Forelimb muscle (tissue), 1 donor: Measurements from ENCODE around the gene KCNE2. TPM values are rescaled to one million over a fixed set of nuclear protein-coding genes. Genes with fewer than 3 reads are reported as not detected.

ENCODE experiments used
- DNase-seq: peaks from one replicate; pipeline ENCODE4 v3.0.0-alpha.2; 2013; ENCODE audit warnings: low read depth
- polyA plus RNA-seq: library from polyadenylated mRNA; unstranded; fragments of 120-200 nt; gene quantifications from one replicate; pipeline ENCODE4 v1.2.1, GENCODE V29; 2013; ENCODE audit not compliant: insufficient read length

The KCNE2 gene
- polyA plus RNA-seq = 0.47 TPM

- no peak for DNase-seq
These were observed at the start of gene KCNE2 for GRCh38 chr21:34363733-34364132. TSS of gene KCNE2 (plus strand) at chr21:34364006. CDS start at chr21:34370479, 6,473 bp downstream.

- DNase-seq = no peak
These were observed 44.2 kb upstream of the KCNE2 start for GRCh38 chr21:34319585-34319984.

- DNase-seq = no peak
These were observed 43.8 kb upstream of the KCNE2 start for GRCh38 chr21:34320011-34320410.

GRCh38 chr21:34330055-34330454 lies 33.8 kb upstream of the KCNE2 start:
- DNase-seq = no peak

GRCh38 chr21:34331726-34332125 lies 32.1 kb upstream of the KCNE2 start:
- no peak for DNase-seq

GRCh38 chr21:34332347-34332746 lies 31.5 kb upstream of the KCNE2 start:
- DNase-seq = no peak

- DNase-seq = no peak
These were observed 30.6 kb upstream of the KCNE2 start for GRCh38 chr21:34333121-34333739.

GRCh38 chr21:34335316-34335715 lies 28.5 kb upstream of the KCNE2 start:
- no peak for DNase-seq

GRCh38 chr21:34336245-34336644 lies 27.6 kb upstream of the KCNE2 start:
- no peak for DNase-seq

GRCh38 chr21:34336756-34337391 lies 26.9 kb upstream of the KCNE2 start:
- no peak for DNase-seq

- DNase-seq = no peak
These were observed 26.1 kb upstream of the KCNE2 start for GRCh38 chr21:34337741-34338140.

GRCh38 chr21:34338226-34338625 lies 25.6 kb upstream of the KCNE2 start:
- DNase-seq = no peak

- DNase-seq = no peak
These were observed 23.7 kb upstream of the KCNE2 start for GRCh38 chr21:34340061-34340460.

GRCh38 chr21:34342476-34342875 lies 21.3 kb upstream of the KCNE2 start:
- DNase-seq = no peak

GRCh38 chr21:34343347-34343746 lies 20.5 kb upstream of the KCNE2 start:
- no peak for DNase-seq

GRCh38 chr21:34343838-34344381 lies 19.9 kb upstream of the KCNE2 start:
- peak; percentile 28 for DNase-seq

GRCh38 chr21:34344584-34344983 lies 19.2 kb upstream of the KCNE2 start:
- no peak for DNase-seq

- DNase-seq = no peak
These were observed 18.5 kb upstream of the KCNE2 start for GRCh38 chr21:34345091-34345871.

- DNase-seq = no peak
These were observed 17.9 kb upstream of the KCNE2 start for GRCh38 chr21:34345892-34346291.

- no peak for DNase-seq
These were observed 14.8 kb upstream of the KCNE2 start for GRCh38 chr21:34348890-34349519.

GRCh38 chr21:34351786-34352241 lies 12.0 kb upstream of the KCNE2 start:
- no peak for DNase-seq

GRCh38 chr21:34352556-34352955 lies 11.2 kb upstream of the KCNE2 start:
- no peak for DNase-seq
